K562 (cell line): Measurements from ENCODE around the gene TRIM37. TPM values are rescaled to one million over a fixed set of nuclear protein-coding genes. Genes with fewer than 3 reads are reported as not detected.

Experiments
- ATAC-seq: fragments of 200-7000 bp; cut with Tn5 transposase; 3 replicates; pipeline ENCODE4 v1.9.1; 2020; ENCODE audit warnings: moderate library complexity
- BruUV-seq: library from RNA; stranded (reverse); fragments of 400-500 nt; replicated peaks from 2 replicates; lab custom pipeline; 2021; lab: Mats Ljungman, UMichigan
- CTCF ChIA-PET: fragments of 300-600 bp; formaldehyde crosslinking; extraction: SDS; loops from one replicate; lab custom pipeline; 2021; ENCODE audit warnings: low intra/inter-chr PET ratio; lab: Yijun Ruan, JAX
- POLR2A ChIA-PET: fragments of 300-600, 350-650 bp; sonication (Branson Sonifier 250); formaldehyde crosslinking; extraction: SDS; loops from one replicate; lab custom pipeline; 2021; ENCODE audit warnings: antibody characterized with exemption, inconsistent platforms; lab: Yijun Ruan, JAX
- DNase-seq, 4 experiments: peaks; one replicate each; pipeline versions ENCODE4 v3.0.0 to v3.0.0-alpha.2; 2011 to 2018; ENCODE audit warnings: low spot score in 3 of 4, mixed read lengths in 3 of 4; ENCODE audit errors: extremely low read depth in 1 of 4
- FAIRE-seq: peaks from 2 replicates; lab custom pipeline; 2011; peaks lifted over from hg19 to GRCh38; lab: Jason Lieb, UNC
- H2AFZ ChIP-seq: 2 replicates; pipeline ENCODE4 v1.6.0; 2011; ENCODE audit warnings: low read depth, low read length, control low read depth, inconsistent platforms
- H3K27ac ChIP-seq: fragments of 200-600 bp; 3 replicates; pipeline ENCODE4 v1.8.0; 2011; ENCODE audit warnings: low read depth, mild to moderate bottlenecking, control low read depth, inconsistent platforms, low read length, moderate library complexity, mixed read lengths; ENCODE audit errors: extremely low read depth
- H3K27me3 ChIP-seq, 2 experiments: fragments of 300-600 bp in 1 of 2; 2 replicates in 1 of 2; 3 replicates in 1 of 2; pipeline versions ENCODE4 v1.6.0 to v1.8.0; 2011; ENCODE audit warnings: inconsistent platforms in 2 of 2, low read length in 2 of 2, mild to moderate bottlenecking in 1 of 2, mixed read lengths in 1 of 2, moderate library complexity in 1 of 2; ENCODE audit not compliant: control insufficient read depth in 2 of 2, insufficient read depth in 2 of 2
- H3K36me3 ChIP-seq: fragments of 300-600 bp; 3 replicates; pipeline ENCODE4 v1.8.0; 2011; ENCODE audit warnings: mild to moderate bottlenecking, low read length, inconsistent platforms; ENCODE audit not compliant: control insufficient read depth, insufficient read depth
- H3K4me1 ChIP-seq, 2 experiments: fragments of 200-600 bp in 1 of 2; replicated peaks in 1 of 2; 2 replicates in 1 of 2; 3 replicates in 1 of 2; pipeline versions ENCODE4 v1.5.1 to v1.8.0; 2011; ENCODE audit warnings: inconsistent platforms in 2 of 2, low read length in 2 of 2, mild to moderate bottlenecking in 1 of 2, mixed read lengths in 1 of 2, moderate library complexity in 1 of 2; ENCODE audit not compliant: control insufficient read depth in 2 of 2, insufficient read depth in 2 of 2
- H3K4me2 ChIP-seq: 2 replicates; pipeline ENCODE4 v1.6.1; 2011; ENCODE audit warnings: low read length, control low read depth, inconsistent platforms, mixed read lengths; ENCODE audit not compliant: insufficient read depth
- H3K4me3 ChIP-seq: fragments of 200-600 bp; sonication (generic), shearing (Covaris generic); 2 replicates; pipeline ENCODE4 v1.5.1; 2016; ENCODE audit warnings: control low read depth, inconsistent platforms
- H3K79me2 ChIP-seq: fragments of 200-600 bp; 3 replicates; pipeline ENCODE4 v1.8.0; 2011; ENCODE audit warnings: low read length, inconsistent platforms; ENCODE audit not compliant: control insufficient read depth, insufficient read depth
- H3K9ac ChIP-seq, 2 experiments: 2 replicates each; pipeline versions ENCODE4 v1.6.0 to v1.6.1; 2011; ENCODE audit warnings: low read depth in 2 of 2, low read length in 2 of 2, control low read depth in 1 of 2, inconsistent platforms in 1 of 2, mild to moderate bottlenecking in 1 of 2, mixed read lengths in 1 of 2; ENCODE audit not compliant: insufficient read depth in 1 of 2
- H3K9me1 ChIP-seq: one replicate; pipeline ENCODE4 v1.6.0; 2011; ENCODE audit warnings: inconsistent platforms, mild to moderate bottlenecking, low read length, moderate library complexity; ENCODE audit not compliant: control insufficient read depth, insufficient read depth
- H3K9me3 ChIP-seq: replicated peaks from 2 replicates; pipeline ENCODE4 v1.5.1; 2011; ENCODE audit warnings: low read depth, low read length, inconsistent platforms; ENCODE audit not compliant: control insufficient read depth, insufficient read depth
- H4K20me1 ChIP-seq: replicated peaks from 2 replicates; pipeline ENCODE4 v1.6.1; 2011; ENCODE audit warnings: low read length, inconsistent platforms, mixed read lengths; ENCODE audit not compliant: control insufficient read depth, insufficient read depth
- DNMT1 ChIP-seq: fragments of 450-650 bp; IDR thresholded peaks from 2 replicates; pipeline ENCODE4 v1.6.1; 2016; ENCODE audit warnings: antibody characterized with exemption, mild to moderate bottlenecking
- EWSR1 ChIP-seq: fragments of 450-650 bp; IDR thresholded peaks from 2 replicates; pipeline ENCODE4 v1.6.1; 2018; ENCODE audit warnings: borderline replicate concordance, mild to moderate bottlenecking, low read depth, moderate library complexity; ENCODE audit not compliant: partially characterized antibody
- PATZ1 ChIP-seq: fragments of 250-450 bp; sonication (Bioruptor Pico); IDR thresholded peaks from 2 replicates; pipeline ENCODE4 v1.5.0; 2020; ENCODE audit warnings: mild to moderate bottlenecking, borderline replicate concordance
- SMARCA4 ChIP-seq: fragments of 450-650 bp; IDR thresholded peaks from 2 replicates; pipeline ENCODE4 v1.6.1; 2016
- TAF15 ChIP-seq: fragments of 200-400 bp; formaldehyde crosslinking; IDR thresholded peaks from 2 replicates; pipeline ENCODE4 v1.6.1; 2017; ENCODE audit warnings: mild to moderate bottlenecking, low read depth, low read length, moderate library complexity
- ZBTB11 ChIP-seq, 3 experiments: fragments of 200-800 bp in 1 of 3; fragments of 250-450 bp in 1 of 3; fragments of 450-650 bp in 1 of 3; sonication (Bioruptor Pico) in 1 of 3; sonication (Bioruptor generic) in 1 of 3; formaldehyde crosslinking in 1 of 3; IDR thresholded peaks; 2 replicates each; pipeline versions ENCODE4 v1.6.1 to v1.8.0; 2016 to 2022; ENCODE audit warnings: mild to moderate bottlenecking in 2 of 3, missing genetic modification characterization in 2 of 3, missing compliant biosample characterization in 1 of 3, moderate library complexity in 1 of 3
- WGBS: fragments of 100-300 bp; shearing (Covaris generic); methylation state at CpG from one replicate; pipeline ENCODE4 v1.1.6; 2016; ENCODE audit warnings: low coverage, mixed read lengths; ENCODE audit not compliant: insufficient coverage; ENCODE audit errors: missing lambda C conversion rate; 5-methylcytosine and 5-hydroxymethylcytosine counted together
- in situ Hi-C: fragments of 300-500 bp; cut with MboI; formaldehyde crosslinking; loops from 4 replicates; pipeline ENCODE4 v1.15.0; 2018; ENCODE audit warnings: inconsistent platforms, mixed read lengths
- intact Hi-C: fragments of 100-400 bp; cut with micrococcal nuclease; formaldehyde crosslinking; loops from 2 replicates; pipeline ENCODE4 v1.14.2; 2022
- polyA plus RNA-seq, 8 experiments: library from polyadenylated mRNA; depleted of rRNA in 4 of 8; stranded (reverse) in 5 of 8; unstranded in 3 of 8; fragments of >200 nt; fragmentation: Nextera tagmentation in 2 of 8; fragmentation: Illumina TruSeq in 1 of 8; extraction: Ambion mirVana in 2 of 8; extraction: Trizol in 1 of 8; gene quantifications; 2 replicates each; pipeline versions ENCODE4 v1.2.1 to v1.2.3, GENCODE V29; 2011 to 2014; ENCODE audit warnings: inconsistent platforms in 1 of 8, missing spikeins in 1 of 8
- total RNA-seq, 7 experiments: library from RNA; depleted of rRNA in 6 of 7; stranded (reverse); fragments of >200 nt in 6 of 7; fragmentation: Illumina TruSeq in 2 of 7; extraction: Trizol in 2 of 7; gene quantifications; 2 replicates each; pipeline versions ENCODE4 v1.2.1 to v1.2.3, GENCODE V29; 2011 to 2021; ENCODE audit warnings: low replicate concordance in 1 of 7
- TF ChIP-seq, protein P1 (sequence below), 2 experiments: fragments of 450-650 bp in 1 of 2; IDR thresholded peaks; 2 replicates each; pipeline ENCODE4 v1.6.1; 2011 to 2017; ENCODE audit warnings: low read depth in 2 of 2, antibody characterized with exemption in 1 of 2, borderline replicate concordance in 1 of 2, low read length in 1 of 2, mild to moderate bottlenecking in 1 of 2, mixed read lengths in 1 of 2; ENCODE audit not compliant: control insufficient read depth in 1 of 2

TRIM37 gene
- total and polyA plus RNA-seq, 9 of the 15 experiments (the other 6 are each of a cell fraction or from before 2014, with no cell fraction given) = 4.5 to 31.4 (median 23.8) TPM

- TF ChIP-seq TAF15 (no peak), SMARCA4 (0 out of 2 replicates have a peak, but pooled peaks have one; percentile 20)
- TF ChIP-seq, all 486 proteins: peak for 6
These were observed 11.7 kb downstream of the TRIM37 start (continued) for GRCh38 chr17:59094861-59095530.

- no peak overlapping the region for H2AFZ ChIP-seq
- H3K9me3 ChIP-seq = no peaks in the 10 kb centered on the region
- intact Hi-C loops = no loop called here
- CTCF ChIA-PET = no interaction called here
- no TSS peak for BruUV-seq
- POLR2A ChIA-PET = interaction anchor here (0.6 to 2.5 kb wide), 3 partner anchors 10 to 135 kb away, joined by 3 to 9 read pairs (median 7); partner anchors contain the start of gene TRIM37
- no peak overlapping the region for H3K4me3 ChIP-seq
- peak; percentile 48 for ATAC-seq
- H3K79me2 ChIP-seq = peaks cover 55% of the 10 kb centered on the region
- H3K9ac ChIP-seq = no peak overlapping the region
- no peak for FAIRE-seq
- no peak for DNase-seq
- 69% methylated on average over 8 of the region's 8 CpGs for WGBS
- no peak overlapping the region for H3K4me2 ChIP-seq
- peaks cover 4 to 12% of the 10 kb centered on the region in 2 experiments; a peak in 4 of 5 replicates for H3K4me1 ChIP-seq
- no peaks in the 10 kb centered on the region for H3K27me3 ChIP-seq
- peaks cover 43% of the 10 kb centered on the region; the same call in 2 of the 3 replicates for H3K36me3 ChIP-seq
- no peaks in the 10 kb centered on the region for H3K9me1 ChIP-seq
- no peaks in the 10 kb centered on the region for H4K20me1 ChIP-seq
- H3K27ac ChIP-seq = no peak overlapping the region
- in situ Hi-C loops = no loop called here
- TF ChIP-seq DNMT1 (no peak), EWSR1 (peak; percentile 53), PATZ1 (no peak), ZBTB11 (CRISPR knock-in tag; IDR thresholded peaks at IDR 0.05) (peak in 1 of 3 experiments; percentile 63; a peak in 2 of 6 replicates)
- TF ChIP-seq, protein P1, sequence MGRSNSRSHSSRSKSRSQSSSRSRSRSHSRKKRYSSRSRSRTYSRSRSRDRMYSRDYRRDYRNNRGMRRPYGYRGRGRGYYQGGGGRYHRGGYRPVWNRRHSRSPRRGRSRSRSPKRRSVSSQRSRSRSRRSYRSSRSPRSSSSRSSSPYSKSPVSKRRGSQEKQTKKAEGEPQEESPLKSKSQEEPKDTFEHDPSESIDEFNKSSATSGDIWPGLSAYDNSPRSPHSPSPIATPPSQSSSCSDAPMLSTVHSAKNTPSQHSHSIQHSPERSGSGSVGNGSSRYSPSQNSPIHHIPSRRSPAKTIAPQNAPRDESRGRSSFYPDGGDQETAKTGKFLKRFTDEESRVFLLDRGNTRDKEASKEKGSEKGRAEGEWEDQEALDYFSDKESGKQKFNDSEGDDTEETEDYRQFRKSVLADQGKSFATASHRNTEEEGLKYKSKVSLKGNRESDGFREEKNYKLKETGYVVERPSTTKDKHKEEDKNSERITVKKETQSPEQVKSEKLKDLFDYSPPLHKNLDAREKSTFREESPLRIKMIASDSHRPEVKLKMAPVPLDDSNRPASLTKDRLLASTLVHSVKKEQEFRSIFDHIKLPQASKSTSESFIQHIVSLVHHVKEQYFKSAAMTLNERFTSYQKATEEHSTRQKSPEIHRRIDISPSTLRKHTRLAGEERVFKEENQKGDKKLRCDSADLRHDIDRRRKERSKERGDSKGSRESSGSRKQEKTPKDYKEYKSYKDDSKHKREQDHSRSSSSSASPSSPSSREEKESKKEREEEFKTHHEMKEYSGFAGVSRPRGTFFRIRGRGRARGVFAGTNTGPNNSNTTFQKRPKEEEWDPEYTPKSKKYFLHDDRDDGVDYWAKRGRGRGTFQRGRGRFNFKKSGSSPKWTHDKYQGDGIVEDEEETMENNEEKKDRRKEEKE (IDR thresholded peaks at IDR 0.05; ENCODE audit: borderline replicate concordance in 1 of 2, control insufficient read depth in 1 of 2, low read depth in 2 of 2, low read length in 1 of 2) = 0 out of 4 replicates have a peak, but pooled peaks of 1 of the 2 experiments have one; percentile 4
These were observed 12.9 kb downstream of the TRIM37 start for GRCh38 chr17:59093702-59094231.
